NOMO-1 (cell line): ENCODE measurements around the gene UTP11.
"Not testable (repeated sequence)": the region's sequence is repeated elsewhere in the genome, so short reads cannot be mapped to it uniquely, and the experiment has no call there.

Experiments
- DNase-seq, 2 experiments: peaks; one replicate each; lab custom pipeline; 2025; ENCODE audit not compliant: unreplicated experiment in 2 of 2; lab: John Stamatoyannopoulos, UW

The UTP11 gene, protein sequence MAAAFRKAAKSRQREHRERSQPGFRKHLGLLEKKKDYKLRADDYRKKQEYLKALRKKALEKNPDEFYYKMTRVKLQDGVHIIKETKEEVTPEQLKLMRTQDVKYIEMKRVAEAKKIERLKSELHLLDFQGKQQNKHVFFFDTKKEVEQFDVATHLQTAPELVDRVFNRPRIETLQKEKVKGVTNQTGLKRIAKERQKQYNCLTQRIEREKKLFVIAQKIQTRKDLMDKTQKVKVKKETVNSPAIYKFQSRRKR

DNA sequence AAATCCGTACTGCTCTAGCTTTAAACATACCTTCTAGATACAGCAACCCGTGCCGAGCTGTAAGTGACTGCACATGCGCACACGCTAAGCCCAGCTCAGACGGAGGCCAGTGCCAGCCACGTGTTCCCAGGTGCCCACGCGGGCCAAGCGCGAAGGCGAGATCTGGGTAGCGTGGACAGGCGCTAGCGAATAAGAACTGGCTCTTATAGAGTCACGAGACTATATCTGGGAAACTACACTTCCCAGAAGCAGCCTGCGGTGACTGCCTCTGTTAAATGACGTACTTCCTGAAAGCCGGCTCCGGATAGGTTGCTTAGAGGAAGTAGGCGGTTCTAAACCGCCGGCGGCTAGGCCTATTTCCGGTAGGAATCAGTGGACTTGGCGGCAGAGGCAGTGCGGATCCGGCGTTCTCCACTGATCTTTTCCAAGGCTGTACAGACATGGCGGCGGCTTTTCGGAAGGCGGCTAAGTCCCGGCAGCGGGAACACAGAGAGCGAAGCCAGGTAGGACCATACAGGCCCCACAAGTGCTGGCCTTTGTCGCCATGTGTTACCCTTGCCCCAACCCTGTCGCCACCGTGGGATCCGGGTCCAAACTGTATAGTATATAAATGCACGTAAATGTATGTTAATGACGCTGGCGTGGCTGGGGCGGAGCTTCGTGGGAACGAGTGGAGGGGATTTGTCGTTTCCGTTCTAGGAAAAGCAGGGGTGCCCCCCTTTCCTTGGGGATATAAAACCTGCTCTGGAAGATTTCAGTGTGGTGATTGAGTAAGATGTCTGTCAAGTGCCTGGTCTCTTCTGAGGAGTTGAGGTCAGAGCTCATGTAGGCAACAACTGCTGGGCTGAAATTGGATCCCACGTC, at the start of gene UTP11:
TSS of gene UTP11 (plus strand) at position 372 of the 864 bp plus-strand sequence. CDS start at position 441, 69 bp downstream.
- peak; percentile 98 to 99 for DNase-seq

DNA sequence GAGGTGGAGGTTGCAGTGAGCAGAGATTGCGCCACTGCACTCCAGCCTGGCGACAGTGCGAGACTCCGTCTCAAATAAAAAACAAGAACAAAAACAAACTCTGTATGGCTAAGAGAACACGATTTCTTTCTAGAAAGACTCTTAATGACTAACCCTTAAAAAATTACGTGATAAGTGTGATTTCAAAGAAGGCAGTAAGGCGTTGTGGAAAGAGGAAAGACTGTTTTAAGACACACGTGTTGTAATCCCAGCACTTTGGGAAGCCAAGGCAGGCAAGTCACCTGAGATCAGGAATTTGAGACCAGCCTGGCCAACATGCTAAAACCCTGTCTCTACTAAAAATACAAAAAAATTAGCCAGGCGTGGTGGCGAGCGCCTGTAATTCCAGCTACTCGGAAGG, 48.4 kb upstream of the UTP11 start:
- DNase-seq: not testable (repeated sequence)

DNA sequence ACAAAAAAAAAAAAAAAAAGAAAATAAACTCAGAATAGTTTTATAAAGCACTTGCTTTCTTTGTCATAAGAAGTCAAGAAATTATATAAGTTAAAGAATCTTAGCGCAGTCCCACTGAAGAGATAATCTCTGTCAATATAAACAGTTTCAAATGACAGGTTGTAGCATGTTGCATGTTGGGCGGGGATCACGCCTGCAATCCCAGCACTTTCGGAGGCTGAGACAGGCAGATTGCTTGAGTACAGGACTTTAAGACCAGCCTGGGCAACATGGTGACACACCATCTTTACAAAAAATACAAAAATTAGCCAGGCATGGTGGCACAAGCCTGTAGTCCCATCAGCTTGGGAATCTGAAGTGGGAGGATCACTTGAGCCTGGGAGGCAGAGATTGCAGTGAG, 47.2 kb upstream of the UTP11 start:
- no peak for DNase-seq

DNA sequence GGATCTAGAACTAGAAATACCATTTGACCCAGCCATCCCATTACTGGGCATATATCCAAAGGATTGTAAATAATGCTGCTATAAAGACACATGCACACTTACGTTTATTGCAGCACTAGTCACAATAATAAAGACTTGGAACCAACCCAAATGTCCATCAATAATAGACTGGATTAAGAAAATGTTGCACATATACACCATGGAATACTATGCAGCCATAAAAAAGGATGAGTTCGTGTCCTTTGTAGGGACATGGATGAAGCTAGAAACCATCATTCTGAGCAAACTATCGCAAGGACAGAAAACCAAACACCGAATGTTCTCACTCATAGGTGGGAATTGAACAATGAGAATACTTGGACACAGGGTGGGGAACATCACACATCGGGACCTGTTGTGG, 38.9 kb upstream of the UTP11 start:
- not testable (repeated sequence) for DNase-seq

DNA sequence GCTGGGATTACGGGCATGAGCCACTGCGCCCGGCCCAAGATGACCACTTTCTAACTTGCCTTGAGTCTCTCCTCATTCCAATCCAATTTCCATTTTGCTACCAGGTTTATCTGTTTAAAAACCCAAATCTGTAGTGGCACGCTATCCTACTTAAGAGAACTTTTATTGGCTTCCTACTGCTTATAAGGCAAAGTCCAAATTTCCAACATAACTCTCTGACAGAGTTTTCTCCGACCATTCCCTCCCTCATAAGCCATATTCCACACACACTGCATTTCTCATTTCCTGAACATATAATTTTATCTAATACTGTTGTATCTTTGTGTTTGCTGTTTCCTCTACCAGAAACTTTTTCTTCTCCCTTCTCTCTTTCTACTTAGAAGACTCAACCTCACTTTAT, 38.0 kb upstream of the UTP11 start:
- DNase-seq: no peak

DNA sequence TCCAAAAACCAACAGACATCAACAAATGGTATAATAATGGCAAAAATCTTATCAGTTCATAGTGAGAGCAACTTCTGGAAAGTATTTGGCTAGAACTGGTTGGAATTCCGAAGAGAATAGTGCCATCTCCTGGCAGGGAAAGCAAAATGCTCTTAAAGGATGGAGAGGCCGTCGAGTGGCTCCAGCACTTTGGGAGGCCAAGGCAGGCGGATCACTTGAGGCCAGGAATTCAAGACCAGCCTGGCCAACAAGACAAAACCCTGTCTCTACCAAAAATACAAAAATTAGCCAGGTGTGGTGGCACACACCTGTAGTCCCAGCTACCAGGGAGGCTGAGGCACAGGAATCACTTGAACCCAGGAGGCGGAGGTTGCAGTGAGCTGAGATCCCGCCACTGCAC, 37.5 kb upstream of the UTP11 start:
- peak in 1 of 2 experiments; percentile 10 for DNase-seq

DNA sequence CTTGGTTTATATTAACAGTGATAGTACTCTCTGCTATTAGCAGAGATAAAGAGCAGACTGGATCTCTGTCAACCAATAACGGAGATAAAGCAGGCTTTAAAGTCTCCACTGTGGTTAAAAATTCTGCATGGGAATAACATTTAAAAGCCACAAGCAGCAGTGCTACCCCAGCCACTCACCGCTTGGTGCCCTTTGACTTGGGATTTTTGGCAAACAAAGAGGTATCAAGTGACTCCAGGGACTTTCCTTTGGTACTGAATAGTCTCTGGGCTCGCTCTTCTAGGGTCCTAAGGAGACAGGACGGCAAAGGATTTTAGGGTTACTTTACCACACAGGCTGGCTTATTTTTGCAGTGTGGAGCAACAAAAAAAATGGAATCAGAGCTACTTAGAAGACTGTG, 34.0 kb upstream of the UTP11 start:
- no peak for DNase-seq

DNA sequence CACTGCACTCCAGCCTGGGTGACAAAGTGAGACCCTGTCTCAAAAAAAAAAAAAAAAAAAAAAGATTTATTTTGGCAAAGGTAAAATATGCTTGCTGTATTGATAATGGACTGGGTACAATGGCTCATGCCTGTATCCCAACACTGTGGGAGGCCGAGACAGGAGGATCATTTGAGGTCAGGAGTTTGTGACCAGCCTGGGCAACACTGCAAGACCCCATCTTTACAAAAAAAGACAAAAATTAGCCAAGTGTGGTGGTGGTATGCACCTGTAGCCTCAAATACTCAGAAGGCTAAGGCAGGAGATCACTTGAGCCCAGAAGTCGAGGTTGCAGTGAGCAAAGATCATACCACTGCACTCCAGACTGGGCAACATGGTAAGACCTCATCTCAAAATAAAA, 29.0 kb upstream of the UTP11 start:
- no peak for DNase-seq

DNA sequence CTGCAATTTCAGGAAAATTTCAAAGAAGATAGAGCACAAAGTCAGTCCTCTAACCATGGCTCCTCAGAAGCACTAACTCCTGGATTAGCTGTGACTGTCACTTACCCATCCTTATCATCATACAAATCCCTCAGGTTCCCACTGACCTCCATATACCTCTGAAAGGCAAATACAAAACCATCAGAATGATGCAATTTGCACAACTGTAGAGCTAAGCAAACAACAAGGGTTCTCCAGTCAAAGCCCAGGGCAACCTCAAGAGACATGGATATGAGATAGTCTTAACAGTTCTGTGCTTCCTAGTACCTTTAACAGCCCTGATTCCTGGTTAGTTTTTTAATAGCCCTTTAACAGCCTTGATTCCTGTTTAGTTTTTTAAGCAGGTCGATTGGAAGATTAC, 24.9 kb upstream of the UTP11 start:
- DNase-seq: no peak

DNA sequence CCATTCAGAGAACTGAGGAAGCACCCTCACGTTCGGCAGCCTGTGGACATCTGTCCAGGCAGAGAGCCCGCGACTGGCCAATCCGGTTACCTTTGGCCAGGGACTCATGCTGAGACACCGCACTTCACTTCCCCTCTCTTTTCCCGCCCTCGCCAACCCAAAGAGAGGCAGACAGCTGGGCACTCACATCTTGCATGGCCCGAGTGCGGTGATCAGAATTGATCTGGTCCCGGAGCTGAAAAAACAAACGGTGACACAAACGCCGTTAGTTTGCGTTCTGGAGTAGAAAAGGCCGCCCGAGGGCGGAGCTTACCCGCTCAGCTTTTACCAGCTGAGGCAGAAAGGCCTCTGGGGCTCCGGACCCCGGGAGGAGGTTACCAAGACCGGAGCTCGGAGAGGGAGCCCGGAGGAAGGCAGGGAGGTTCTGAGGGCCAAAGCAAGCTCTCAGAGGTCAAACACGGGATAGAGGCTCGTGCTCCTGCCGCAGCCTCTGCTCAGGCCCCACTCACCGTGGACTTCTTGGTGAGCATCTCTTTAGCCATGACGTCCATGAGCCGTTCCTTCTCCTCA, 23.1 kb upstream of the UTP11 start:
- DNase-seq: peak; percentile 23 to 50

DNA sequence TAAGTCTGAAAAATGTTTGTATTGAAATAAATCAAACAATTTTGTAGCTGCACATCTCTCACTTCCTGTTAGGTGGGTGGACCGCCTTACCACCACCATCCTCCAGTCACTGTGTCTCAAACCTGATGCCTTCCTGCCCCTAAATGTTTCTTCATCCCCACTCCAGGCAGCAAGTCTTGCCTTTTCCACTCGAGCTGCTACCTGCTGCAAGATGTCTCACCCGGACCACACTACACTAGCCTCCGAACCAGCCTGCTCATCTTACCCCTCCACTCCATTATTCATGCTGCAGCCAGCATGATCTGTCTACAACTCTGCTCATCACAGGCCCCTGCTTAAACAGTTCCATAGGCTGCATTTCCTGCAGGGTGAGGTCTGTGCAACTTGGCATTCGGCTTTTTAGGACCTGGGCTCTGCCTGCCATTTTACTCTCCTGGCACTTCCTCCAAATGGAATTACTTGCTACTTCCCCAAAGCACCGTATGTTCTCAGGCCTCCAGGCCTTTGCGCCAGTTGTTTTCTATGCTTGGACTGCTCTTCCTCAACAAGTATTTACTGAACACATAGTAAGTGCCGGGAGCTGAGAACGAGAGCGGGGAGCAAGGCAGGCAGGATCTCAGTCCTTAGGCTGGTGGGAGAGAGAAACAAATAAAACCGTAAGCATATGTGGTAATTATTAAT, 17.5 kb upstream of the UTP11 start:
- peak; percentile 14 to 49 for DNase-seq

DNA sequence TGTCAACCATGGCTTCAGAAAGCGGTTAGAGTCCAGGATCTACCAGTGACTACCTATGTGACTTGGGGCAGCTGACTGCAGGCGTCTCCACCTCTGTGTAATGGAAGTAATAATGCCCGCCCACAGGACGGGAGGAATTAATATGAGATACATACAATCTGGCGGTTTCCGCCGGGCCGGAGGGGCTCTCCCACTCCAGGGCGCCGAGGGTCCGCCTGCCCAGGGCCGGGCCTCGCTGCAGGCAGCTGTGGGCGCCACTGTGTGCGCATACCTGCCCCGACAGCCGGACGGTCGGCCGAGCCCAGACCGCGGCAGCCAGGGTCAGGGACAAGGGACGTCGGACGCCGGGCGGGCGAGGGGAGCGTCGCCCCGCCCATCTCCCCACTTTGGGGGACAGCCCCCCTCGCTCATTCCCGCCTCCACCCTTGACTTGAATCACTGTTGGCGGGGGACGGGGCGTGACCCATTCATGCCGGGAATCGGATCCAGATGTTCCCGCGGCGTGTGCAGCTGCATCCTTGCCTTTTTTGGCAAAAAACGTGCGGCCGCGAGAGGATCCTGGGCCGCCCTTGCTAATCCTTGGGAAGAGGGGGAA, 16.7 kb upstream of the UTP11 start:
- DNase-seq: no peak

DNA sequence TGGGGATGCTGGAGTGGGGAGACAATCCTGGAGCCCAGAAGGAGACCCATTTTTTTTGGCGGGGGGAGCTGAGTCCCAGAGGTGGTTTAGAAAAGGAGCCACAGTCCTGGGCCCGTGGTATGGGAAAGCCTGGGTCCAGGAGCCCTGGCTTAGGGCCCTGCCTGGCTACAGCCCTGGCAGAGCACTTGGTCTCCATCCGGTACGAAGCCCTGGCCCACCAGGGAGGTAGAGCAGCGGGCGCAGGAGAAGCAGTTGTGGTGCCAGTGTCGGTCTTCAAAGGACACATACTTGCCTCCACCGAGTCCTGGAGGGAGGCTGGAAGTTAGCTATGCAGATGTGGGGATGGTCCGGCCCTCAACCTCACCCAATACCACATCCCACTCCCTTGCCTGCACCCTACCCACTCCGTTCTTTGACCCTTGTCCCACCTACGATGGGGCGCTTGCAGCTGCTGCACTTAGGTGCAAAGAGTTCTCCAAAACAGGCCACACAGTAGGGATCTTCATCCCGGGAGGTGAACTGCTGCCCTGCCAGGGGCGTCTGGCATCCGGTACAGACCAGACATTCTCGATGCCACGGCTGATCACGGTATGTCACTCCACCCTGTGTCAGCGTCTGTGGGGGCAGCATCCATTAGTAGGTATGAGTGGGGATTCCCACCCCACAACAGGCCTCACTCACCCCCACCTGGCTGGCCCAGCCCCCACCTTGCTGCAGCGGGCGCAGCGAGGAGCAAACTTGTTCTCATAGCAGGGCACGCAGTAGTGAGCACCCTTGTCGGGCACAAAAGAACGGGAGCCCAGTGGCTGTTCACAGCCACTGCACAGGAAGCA, 15.1 kb upstream of the UTP11 start:
- no peak for DNase-seq

DNA sequence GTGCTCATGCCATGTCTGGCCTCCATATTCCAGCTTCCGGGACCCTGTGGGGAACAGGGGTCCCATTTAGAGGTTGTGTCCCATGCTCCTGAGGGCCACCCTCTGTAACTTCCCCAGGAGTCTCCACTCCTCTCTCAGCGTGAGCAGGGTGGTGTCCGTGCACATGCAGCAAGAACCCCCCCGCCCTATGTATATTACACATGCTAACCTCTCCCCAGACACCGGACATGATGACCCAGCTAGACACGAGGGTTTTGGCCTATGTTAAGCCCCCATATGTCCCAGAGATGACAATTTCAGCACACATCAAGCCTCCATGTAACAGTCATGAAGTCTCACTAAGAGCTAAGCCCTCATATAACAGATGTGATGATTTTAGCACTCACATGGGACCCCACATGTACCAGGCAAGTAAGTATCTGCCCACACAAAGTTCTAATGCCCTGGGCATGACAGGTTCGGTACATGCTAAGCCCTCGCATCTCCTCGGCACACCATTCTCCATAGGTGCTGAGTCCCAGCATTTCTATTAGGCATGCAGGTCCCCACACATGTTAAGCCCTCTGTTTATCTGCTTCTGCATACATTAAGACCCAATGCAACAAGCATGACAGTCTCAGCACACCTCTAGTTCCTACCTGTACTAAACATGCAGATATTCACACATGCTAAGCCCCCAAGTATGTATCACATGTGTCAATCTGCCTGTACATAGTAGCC, 14.3 kb upstream of the UTP11 start:
- DNase-seq: no peak

DNA sequence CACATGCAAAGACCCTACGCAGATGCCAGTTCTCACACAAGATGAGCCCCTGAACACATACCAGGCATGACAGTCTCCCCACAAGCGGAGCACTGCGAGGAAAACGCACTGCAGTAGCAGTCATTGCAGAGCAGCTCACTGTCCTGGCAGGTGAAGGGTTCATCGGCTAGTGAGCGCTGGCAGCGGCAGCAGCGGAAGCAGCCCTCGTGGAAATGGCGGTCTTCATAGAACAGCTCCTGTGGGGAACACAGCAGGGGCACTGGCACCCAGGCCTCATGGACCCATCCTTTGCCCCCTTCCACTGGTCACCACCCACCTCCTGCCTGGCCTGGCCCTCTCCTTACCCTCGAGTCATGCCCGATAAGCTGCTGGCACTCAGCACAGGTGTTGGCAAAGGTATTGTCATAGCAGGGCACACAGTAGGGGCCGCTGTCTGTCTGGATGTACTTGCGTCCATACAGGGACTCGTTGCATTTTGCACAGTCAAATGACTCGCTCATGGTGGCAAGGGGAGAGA, 13.6 kb upstream of the UTP11 start:
- no peak for DNase-seq

DNA sequence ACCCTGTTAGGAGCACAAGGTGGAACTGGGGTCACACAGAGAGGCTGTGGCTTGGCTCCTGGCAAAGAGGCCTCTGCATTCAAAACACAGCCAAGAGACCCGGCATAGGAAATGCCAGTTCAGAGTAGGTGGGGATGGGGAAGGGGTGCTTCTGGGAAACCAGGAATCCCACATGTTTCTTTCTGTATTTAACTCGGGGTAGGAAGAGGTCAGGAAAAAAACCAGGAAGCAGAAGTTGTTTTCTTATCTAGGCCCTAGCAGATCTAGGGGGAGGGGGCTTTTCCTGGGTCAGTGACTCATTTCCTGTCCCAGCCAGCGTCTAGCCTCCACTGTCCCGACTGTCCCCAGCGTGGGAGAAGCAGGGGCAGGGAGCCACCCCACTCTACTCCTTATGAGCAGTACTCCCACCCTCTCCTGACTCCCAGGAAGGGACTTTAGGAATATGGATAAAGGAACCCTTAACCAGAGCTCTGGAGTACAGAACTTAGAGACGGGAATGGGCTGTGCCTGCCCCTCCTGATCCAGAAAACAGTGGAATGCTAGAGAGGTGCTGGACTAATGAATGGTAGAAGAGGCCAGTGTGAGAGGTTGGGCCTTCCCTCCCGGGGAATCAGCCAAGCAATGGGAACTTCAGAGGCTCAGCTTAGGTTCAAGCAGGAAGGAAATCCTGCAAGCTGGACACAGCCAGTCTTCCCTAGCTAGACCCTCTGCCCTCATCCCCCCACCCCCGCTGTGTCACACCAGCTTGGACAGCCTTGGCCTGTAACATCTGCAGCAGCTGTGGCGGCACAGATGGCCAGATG, 12.9 kb upstream of the UTP11 start:
- no peak for DNase-seq

DNA sequence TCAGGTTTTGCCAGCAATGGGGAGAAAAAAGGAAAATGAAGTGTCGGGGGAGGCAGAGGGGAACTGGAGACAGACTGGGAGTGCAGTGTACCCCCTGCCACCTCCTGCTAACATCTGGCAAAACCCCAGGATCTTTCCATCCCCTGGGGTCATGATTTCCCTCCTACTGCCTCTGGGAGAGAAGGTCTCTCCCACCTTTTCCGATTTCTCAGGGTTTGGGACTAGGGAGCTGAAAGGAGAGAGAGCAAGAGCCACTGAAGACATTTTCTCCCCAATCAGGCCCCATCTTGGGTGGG, 12.4 kb upstream of the UTP11 start:
- no peak for DNase-seq
